ENCODE results near the gene PRODH.
"Not testable (repeated sequence)": the region's sequence is repeated elsewhere in the genome, so short reads cannot be mapped to it uniquely, and the experiment has no call there.

The PRODH gene

GRCh38 chr22:18896037-18896657, 39.9 kb downstream of the PRODH start:
- DNase-seq: not testable (repeated sequence)

GRCh38 chr22:18893775-18894174, 42.3 kb downstream of the PRODH start:
- DNase-seq: not testable (repeated sequence)

DNA sequence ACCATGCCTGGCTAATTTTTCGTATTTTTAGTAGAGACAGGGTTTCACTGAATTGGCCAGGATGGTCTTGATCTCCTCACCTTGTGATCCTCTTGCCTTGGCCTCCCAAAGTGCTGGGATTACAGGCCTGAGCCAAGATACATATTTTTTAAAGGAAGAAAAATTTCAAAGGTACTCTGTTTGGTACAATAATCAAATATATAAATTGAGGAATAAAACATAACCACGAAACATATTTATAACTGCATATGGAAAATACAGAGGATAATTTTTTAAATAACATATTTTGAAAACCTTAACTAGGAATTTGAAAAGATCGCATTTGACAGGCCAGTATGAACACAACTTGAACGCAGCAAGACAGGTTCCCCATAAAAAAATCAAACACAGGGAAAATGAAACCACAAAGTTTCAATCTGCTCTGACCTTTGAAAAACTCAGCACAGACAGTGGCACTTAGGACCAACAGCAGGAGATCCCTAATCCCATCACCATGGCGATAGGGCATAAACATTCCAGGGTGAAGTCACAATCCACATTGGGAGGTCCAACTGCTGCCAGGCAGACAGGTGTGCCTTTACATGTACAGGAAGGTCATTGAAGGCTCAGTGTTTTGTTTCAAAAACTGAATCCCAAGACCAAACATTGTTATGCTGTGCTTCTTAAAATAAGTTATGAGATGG, 45.4 kb downstream of the PRODH start:
- DNase-seq: not testable (repeated sequence)

DNA sequence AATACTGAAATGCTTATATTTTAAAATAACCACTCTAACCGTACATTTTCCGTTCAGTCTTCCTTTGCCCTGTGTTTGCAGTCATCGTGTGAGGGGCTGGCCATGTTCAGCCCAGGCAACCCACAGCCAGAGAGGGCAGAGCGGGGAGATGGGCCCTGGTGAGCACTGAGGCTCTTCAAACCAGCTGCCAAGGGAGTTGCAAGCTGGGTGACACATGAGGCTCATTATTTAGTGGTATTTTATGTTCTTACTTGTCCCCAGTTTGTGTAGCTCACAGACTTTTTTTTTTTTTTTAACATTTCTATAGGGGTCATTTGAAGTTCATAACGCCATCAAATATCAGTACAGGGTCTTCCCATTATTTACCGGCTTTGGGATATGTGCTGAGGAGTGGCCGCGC, 48.0 kb downstream of the PRODH start:
- no peak for DNase-seq

DNA sequence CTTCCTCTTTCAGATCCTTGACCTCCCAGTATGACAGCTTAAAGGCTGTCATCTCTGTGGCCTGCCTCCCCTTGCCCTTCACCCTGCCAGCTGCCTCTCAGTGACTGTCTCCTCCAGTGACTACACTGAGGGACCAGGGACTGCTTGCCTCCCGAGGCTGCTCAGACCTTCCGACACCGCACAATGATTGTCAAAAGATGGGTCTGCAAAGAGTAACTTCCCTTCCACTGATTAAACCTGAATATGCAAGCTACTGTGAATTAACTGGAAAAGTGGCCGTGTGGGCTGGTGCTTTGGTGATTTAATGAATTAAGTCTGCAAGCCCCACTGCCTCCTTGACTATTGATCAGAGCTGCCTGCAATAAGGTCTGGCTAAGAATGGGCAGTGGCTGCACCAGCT, 51.6 kb downstream of the PRODH start:
- DNase-seq: not testable (repeated sequence)

DNA sequence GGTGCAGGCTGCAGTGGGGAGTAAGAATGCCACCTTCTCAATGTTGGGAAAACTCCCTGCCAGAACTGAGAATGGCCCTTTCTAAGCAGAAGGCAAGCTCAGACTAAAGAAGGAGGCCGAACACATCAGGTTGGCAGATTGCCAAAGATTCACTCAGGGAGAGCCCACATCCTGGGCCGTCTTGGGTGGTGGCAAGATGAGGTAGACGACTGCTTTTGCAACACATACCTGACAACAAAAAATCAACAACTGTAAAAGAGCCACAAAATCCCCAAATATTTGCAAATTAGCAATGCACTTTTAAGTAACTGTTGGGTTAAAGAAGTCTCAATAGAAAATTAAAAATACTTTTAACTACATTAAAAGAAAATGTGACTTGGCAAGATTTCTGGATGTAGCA, 54.8 kb downstream of the PRODH start:
- DNase-seq: not testable (repeated sequence)
